HFFc6 (cell line): ENCODE data around the gene SCAPER. TPM values are rescaled to one million over a fixed set of nuclear protein-coding genes. Genes with fewer than 3 reads are reported as not detected.

ENCODE experiments used
- DNase-seq: peaks from one replicate; pipeline ENCODE4 v3.0.0-alpha.2; 2018
- H3K27ac Mint-ChIP-seq: 2 replicates; pipeline ENCODE4 v1.8.0; 2020; ENCODE audit warnings: mild to moderate bottlenecking, mixed read lengths
- H3K27me3 Mint-ChIP-seq: 2 replicates; pipeline ENCODE4 v1.8.0; 2021; ENCODE audit warnings: mild to moderate bottlenecking, moderate library complexity, mixed read lengths; ENCODE audit not compliant: insufficient read depth
- H3K36me3 Mint-ChIP-seq: 2 replicates; pipeline ENCODE4 v1.8.0; 2021; ENCODE audit warnings: low read depth, mixed read lengths
- H3K4me1 Mint-ChIP-seq: 2 replicates; pipeline ENCODE4 v1.8.0; 2020; ENCODE audit warnings: low read depth, mixed read lengths
- H3K4me3 Mint-ChIP-seq: 2 replicates; pipeline ENCODE4 v1.8.0; 2020; ENCODE audit warnings: mild to moderate bottlenecking, moderate library complexity, mixed read lengths
- H3K9me3 Mint-ChIP-seq: 2 replicates; pipeline ENCODE4 v1.8.0; 2020; ENCODE audit warnings: mild to moderate bottlenecking, mixed read lengths
- total RNA-seq, 6 experiments: library from RNA; stranded (reverse); fragmentation: NEBNext Ultra II Directional; extraction: Animal tissue kit (Norgen Biotek cat#: 25700); gene quantifications; 2 replicates in 1 of 6; 3 replicates in 5 of 6; pipeline ENCODE4 v1.2.3, GENCODE V29; 2021
- TF ChIP-seq, protein P1 (sequence below): fragments of 200-600 bp; sonication (generic); IDR thresholded peaks from 2 replicates; pipeline ENCODE4 v1.5.0; 2021; ENCODE audit warnings: antibody characterized with exemption, mild to moderate bottlenecking

Gene SCAPER
- total RNA-seq, 6 experiments from 2014 or later: 6.9 to 10.1 (median 8.1) TPM

DNA sequence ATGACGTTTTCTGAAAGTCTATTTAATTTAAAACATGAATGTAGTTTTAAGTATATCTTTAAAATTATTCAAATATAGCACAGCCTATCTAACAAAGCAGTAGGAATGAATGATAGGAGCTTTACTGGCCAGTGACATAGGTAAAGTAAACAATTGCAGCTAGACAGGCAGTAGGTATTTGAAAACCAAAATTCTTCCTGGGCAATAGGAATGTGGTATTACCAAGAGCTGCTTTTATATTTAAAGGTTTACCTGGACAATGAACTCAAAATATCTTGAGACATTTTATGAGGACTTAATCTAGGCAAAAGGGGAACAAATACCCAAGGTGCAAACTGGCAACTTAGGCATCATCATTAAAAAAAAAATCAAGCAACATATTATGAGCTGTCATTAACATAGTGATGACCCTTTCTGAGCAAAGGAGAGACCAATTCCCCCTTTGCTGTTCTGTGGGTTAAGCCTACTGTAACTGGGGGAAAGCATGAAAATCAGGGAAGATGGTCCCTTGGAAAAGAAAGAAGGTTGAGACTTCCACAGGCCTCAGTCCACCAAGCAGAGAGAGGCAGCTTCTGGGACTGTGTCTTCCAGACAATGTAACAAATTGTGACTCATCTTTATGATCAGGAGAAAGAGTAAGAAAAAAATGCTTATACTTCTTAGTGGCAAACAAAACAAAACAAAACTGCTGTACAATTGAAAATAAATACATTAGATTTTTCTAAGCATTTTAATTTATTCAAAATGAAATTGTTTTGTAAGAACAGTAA lies 555.7 kb downstream of the SCAPER start:
- TF ChIP-seq, protein P1, sequence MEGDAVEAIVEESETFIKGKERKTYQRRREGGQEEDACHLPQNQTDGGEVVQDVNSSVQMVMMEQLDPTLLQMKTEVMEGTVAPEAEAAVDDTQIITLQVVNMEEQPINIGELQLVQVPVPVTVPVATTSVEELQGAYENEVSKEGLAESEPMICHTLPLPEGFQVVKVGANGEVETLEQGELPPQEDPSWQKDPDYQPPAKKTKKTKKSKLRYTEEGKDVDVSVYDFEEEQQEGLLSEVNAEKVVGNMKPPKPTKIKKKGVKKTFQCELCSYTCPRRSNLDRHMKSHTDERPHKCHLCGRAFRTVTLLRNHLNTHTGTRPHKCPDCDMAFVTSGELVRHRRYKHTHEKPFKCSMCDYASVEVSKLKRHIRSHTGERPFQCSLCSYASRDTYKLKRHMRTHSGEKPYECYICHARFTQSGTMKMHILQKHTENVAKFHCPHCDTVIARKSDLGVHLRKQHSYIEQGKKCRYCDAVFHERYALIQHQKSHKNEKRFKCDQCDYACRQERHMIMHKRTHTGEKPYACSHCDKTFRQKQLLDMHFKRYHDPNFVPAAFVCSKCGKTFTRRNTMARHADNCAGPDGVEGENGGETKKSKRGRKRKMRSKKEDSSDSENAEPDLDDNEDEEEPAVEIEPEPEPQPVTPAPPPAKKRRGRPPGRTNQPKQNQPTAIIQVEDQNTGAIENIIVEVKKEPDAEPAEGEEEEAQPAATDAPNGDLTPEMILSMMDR: no peak
- Mint-ChIP-seq H3K27ac (0 out of 2 replicates have a peak overlapping the region, but pooled peaks have one; percentile 8), H3K9me3 (no peaks in the 10 kb centered on the region), H3K4me3 (no peak overlapping the region), H3K4me1 (peaks cover 32% of the 10 kb centered on the region), H3K36me3 (no peaks in the 10 kb centered on the region), H3K27me3 (no peaks in the 10 kb centered on the region; the same call in 1 of the 2 replicates)
- peak; percentile 32 for DNase-seq

DNA sequence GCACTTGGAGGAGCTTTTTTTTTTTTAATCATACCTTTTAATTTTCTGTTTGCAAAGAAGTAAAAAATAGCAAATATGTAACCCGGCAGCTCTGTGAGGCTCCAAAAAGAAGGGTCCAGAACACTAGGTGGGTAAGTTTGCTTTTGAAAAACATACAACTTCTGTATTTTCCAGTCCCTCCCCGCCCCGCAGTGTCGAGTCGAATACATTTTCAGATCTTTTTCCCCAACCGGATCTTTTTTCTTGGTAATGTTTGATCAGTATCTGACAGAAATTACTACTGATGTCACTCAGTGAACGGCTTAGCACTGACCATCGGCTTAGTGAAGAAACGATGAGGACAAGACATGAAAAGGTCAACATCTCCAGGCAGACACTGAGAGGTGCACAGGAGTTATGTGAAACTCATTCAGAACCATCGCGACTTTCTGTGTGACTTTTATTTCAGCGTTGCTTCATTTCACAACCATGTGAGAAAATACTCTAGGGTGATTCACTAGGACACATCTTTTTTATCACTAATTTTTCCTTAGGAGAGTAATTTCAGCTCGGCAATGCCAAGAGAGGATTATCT lies 557.6 kb downstream of the SCAPER start:
- H3K4me3 Mint-ChIP-seq: peak overlapping the region; percentile 65
- peaks cover 36% of the 10 kb centered on the region for H3K4me1 Mint-ChIP-seq
- H3K36me3 Mint-ChIP-seq: no peaks in the 10 kb centered on the region
- TF ChIP-seq, protein P1: no peak
- DNase-seq: peak; percentile 57
- H3K9me3 Mint-ChIP-seq: no peaks in the 10 kb centered on the region
- H3K27me3 Mint-ChIP-seq: no peaks in the 10 kb centered on the region; the same call in 1 of the 2 replicates
- no peak overlapping the region; the same call in none of the 2 replicates for H3K27ac Mint-ChIP-seq

DNA sequence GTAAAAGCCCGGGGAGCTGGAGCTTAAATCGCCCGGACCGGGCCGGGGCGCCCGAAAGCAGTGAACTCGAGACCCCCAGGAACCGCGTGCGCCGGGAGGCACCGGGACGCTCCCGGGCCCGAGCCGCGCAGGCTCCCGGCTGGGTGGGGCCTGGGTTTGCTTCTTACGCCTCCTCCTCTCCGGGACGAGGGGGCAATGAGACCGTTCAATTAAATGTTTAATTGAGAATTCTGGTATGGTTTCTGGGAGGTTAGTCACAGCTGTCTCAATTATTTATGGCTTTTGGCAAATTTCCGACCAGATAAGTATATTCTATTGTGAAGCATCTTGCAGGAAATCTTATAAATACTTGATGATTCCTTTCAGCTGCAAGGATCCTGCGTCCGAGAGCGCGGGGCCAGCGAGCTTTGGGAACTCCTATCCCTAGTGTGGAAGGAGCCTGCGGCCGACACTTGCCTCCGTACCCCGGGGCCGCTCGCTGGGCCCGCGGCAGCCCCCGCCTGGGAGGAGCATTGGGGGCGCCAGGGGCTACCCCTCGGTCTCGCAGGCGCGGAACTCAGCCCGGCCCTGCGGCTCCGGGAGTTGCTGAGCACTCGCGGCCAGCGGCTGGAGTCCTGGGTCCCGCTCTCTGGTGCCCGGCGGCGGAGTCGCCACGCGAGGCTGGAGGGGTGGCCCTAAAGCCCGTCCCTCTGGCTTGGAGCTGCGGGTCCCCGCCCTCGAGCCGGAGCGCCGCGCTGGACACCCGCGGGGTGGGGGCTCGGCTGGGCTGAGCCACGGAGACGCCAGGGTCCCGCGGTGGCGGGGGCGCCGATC lies 558.3 kb downstream of the SCAPER start:
- Mint-ChIP-seq H3K36me3 (peaks cover 4% of the 10 kb centered on the region; the same call in 1 of the 2 replicates), H3K27ac (peak overlapping the region; percentile 71), H3K4me3 (peak overlapping the region; percentile 65), H3K27me3 (no peaks in the 10 kb centered on the region; the same call in 1 of the 2 replicates), H3K4me1 (peaks cover 36% of the 10 kb centered on the region), H3K9me3 (no peaks in the 10 kb centered on the region)
- TF ChIP-seq, protein P1: no peak
- DNase-seq: peak; percentile 88

DNA sequence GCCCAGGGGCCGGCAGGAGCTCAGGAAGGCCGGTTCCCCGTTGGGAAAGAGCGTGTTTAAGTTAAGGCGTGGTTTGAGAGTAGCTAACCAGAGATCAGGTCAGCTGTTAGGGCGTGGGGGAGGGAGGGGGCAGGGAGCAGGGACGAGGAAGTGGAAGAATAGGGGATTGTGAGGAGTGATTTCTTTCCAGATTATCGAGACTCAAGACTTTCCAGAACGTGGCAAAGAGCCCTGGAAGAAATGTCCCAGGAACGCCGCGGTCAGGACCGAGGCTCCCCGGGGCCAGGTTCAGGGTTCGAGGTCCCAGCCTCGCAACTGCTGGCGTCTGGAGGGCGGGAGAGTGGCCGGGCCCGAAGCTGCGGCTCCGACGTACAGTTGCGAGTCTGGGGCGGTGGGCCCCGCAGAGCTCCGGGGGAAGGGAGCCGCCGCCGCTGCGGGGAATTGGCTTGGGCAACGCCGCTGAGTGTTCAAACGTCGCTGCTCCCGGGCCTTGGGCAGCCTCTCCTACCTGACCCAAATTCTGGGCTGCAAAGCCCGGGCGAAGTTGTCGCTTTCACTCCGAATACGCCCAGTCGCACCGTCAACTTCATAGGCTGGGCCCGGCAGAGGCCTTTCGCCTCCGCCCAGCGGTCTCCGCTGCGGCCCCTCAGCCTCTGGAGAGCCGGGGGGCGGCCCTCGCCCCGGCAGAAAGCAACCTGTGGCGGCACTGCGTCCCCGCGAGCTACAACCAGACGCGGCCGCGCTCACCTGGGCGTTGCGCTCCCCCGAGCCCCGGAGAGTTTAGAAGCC lies 559.1 kb downstream of the SCAPER start:
- TF ChIP-seq, protein P1: no peak
- Mint-ChIP-seq H3K4me3 (peak overlapping the region; percentile 65), H3K4me1 (peaks cover 36% of the 10 kb centered on the region), H3K27me3 (no peaks in the 10 kb centered on the region; the same call in 1 of the 2 replicates), H3K9me3 (no peaks in the 10 kb centered on the region), H3K27ac (peak overlapping the region; percentile 38; the same call in 1 of the 2 replicates), H3K36me3 (peaks cover 8% of the 10 kb centered on the region; the same call in 1 of the 2 replicates)
- no peak for DNase-seq

DNA sequence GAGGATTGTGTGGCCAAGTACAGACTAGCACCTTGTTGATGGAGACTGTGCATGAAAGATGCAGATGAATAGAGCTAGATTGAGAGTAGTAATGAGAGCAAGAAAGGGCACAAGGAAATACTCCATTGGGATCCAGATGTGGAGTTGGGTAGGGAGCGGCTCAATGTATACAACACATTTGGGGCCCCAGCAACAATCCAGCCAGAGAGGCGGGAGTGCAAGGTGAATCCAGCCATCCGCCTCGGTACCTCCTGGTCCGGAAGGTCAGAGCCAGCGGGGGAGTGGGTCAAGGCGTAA lies 559.6 kb downstream of the SCAPER start:
- peaks cover 36% of the 10 kb centered on the region for H3K4me1 Mint-ChIP-seq
- DNase-seq: no peak
- no peaks in the 10 kb centered on the region; the same call in 1 of the 2 replicates for H3K27me3 Mint-ChIP-seq
- H3K4me3 Mint-ChIP-seq: peak overlapping the region; percentile 65
- H3K36me3 Mint-ChIP-seq: peaks cover 8% of the 10 kb centered on the region; the same call in 1 of the 2 replicates
- H3K9me3 Mint-ChIP-seq: no peaks in the 10 kb centered on the region
- TF ChIP-seq, protein P1: no peak
- H3K27ac Mint-ChIP-seq: peak overlapping the region; percentile 13; the same call in 1 of the 2 replicates
